Spleen (tissue), 11 donors: ENCODE results near the gene PPP2R5B. TPM values are rescaled to one million over a fixed set of nuclear protein-coding genes. Genes with fewer than 3 reads are reported as not detected.
A peak's percentile ranks its signal among the peaks of the same experiment; 100 is the strongest.

Experiments
- DNase-seq: peaks from one replicate; pipeline ENCODE4 v3.0.0-alpha.2; 2020
- H3K27ac ChIP-seq, 8 donors: fragments of 200-600 bp; sonication (generic) in 7 of 8; 1 replicate in 4 of 8; 2 replicates in 4 of 8; pipeline versions ENCODE4 v1.5.0 to v1.8.0; 2016 to 2021; ENCODE audit warnings: inconsistent platforms in 4 of 8, mild to moderate bottlenecking in 4 of 8, moderate library complexity in 1 of 8
- H3K27me3 ChIP-seq, 7 donors: fragments of 200-600 bp; sonication (generic) in 6 of 7; replicated peaks in 1 of 7; 1 replicate in 4 of 7; 2 replicates in 3 of 7; pipeline versions ENCODE4 v1.5.0 to v1.8.0; 2016 to 2021; ENCODE audit warnings: inconsistent platforms in 3 of 7, mild to moderate bottlenecking in 1 of 7
- H3K36me3 ChIP-seq, 6 donors: fragments of 200-600 bp; sonication (generic) in 5 of 6; 1 replicate in 4 of 6; 2 replicates in 2 of 6; pipeline versions ENCODE4 v1.5.0 to v1.8.0; 2016 to 2021; ENCODE audit warnings: inconsistent platforms in 2 of 6
- H3K4me1 ChIP-seq, 6 donors: fragments of 200-600 bp; sonication (generic) in 5 of 6; 1 replicate in 3 of 6; 2 replicates in 3 of 6; pipeline versions ENCODE4 v1.5.0 to v1.8.0; 2016 to 2021; ENCODE audit warnings: inconsistent platforms in 3 of 6
- H3K4me3 ChIP-seq, 8 donors: fragments of 200-600 bp; sonication (generic) in 7 of 8; 1 replicate in 4 of 8; 2 replicates in 4 of 8; pipeline versions ENCODE4 v1.5.0 to v1.8.0; 2016 to 2021; ENCODE audit warnings: inconsistent platforms in 4 of 8, mild to moderate bottlenecking in 4 of 8, moderate library complexity in 2 of 8
- H3K9me3 ChIP-seq, 8 donors: fragments of 200-600 bp; sonication (generic) in 7 of 8; 1 replicate in 4 of 8; 2 replicates in 4 of 8; pipeline versions ENCODE4 v1.5.0 to v1.8.0; 2016 to 2021; ENCODE audit warnings: inconsistent platforms in 4 of 8
- CTCF ChIP-seq, 11 experiments: fragments of 200-600 bp in 7 of 11; fragments of 450-650 bp in 4 of 11; sonication (generic) in 4 of 11; IDR thresholded peaks in 8 of 11; conservative IDR thresholded peaks in 3 of 11; 1 replicate in 7 of 11; 2 replicates in 4 of 11; pipeline versions ENCODE4 v1.4.0 to v1.8.0; 2016 to 2021; ENCODE audit warnings: antibody characterized with exemption in 11 of 11, inconsistent platforms in 4 of 11, mild to moderate bottlenecking in 1 of 11
- POLR2A ChIP-seq, 3 donors: fragments of 450-650 bp; IDR thresholded peaks; one replicate each; pipeline ENCODE4 v1.5.1; 2017; ENCODE audit warnings: antibody characterized with exemption in 3 of 3, mild to moderate bottlenecking in 1 of 3
- POLR2AphosphoS5 ChIP-seq, 3 donors: sonication (generic); formaldehyde crosslinking; IDR thresholded peaks; one replicate each; pipeline ENCODE4 v1.5.1; 2017; ENCODE audit warnings: antibody characterized with exemption in 3 of 3
- WGBS, 5 donors: extraction: QIAGEN DNeasy Blood & Tissue Kit in 3 of 5; methylation state at CpG; one replicate each; pipeline versions ENCODE4 v1.1.5 to v1.1.7; 2013 to 2018; 5-methylcytosine and 5-hydroxymethylcytosine counted together
- intact Hi-C: fragments of 100-400 bp; cut with DNase I; formaldehyde crosslinking; loops from one replicate; pipeline ENCODE4 v1.15.0; 2023; ENCODE audit warnings: low total_unique reads
- polyA plus RNA-seq, 3 donors: library from polyadenylated mRNA; stranded (reverse); fragments of 200-250 nt; gene quantifications; one replicate each; pipeline ENCODE4 v1.2.1, GENCODE V29; 2013
- total RNA-seq, 7 donors: library from RNA; depleted of rRNA in 3 of 7; stranded (reverse); fragments of >200 nt in 3 of 7; fragmentation: NEBNext Ultra II Directional in 4 of 7; extraction: Animal tissue kit (Norgen Biotek cat#: 25700) in 4 of 7; gene quantifications; one replicate each; pipeline versions ENCODE4 v1.1.0 to v1.2.1, GENCODE V29; 2016 to 2021
- donor health status: healthy with polysubstance abuse.
- donor health status: DM: no; HTN: no; CAD: no; lungs with moderate emphysema.
- donor health status: DM: no; HTN: no; CAD: no.
- donor health status: Bipolar disorder and iron deficiency.
- donor health status: healthy.
- donor health status: DM: no; HTN: no; CAD: no.
- donor health status: DM: yes; HTN: yes; CAD: no.

Gene PPP2R5B
- total and polyA plus RNA-seq, 10 donors = 10.8 to 45.1 (median 27.9) TPM

- Histone ChIP-seq H3K4me1 (peaks cover 15 to 48% (median 31%) of the 10 kb centered on the region in 6 donors), H3K9me3 (no peaks in the 10 kb centered on the region), H3K27ac (peak overlapping the region; percentile 64 to 95 (median 86)), H3K4me3 (peak overlapping the region; percentile 59 to 94 (median 80)), H3K27me3 (no peaks in the 10 kb centered on the region), H3K36me3 (peaks cover 5 to 37% (median 31%) of the 10 kb centered on the region in 6 donors)
- TF ChIP-seq POLR2A (IDR thresholded peaks at IDR 0.05) (no peak), CTCF (IDR thresholded peaks at IDR 0.05 in 8 of 11, conservative IDR thresholded peaks at IDR 0.05 in 3 of 11) (no peak), POLR2AphosphoS5 (IDR thresholded peaks at IDR 0.05) (peak; percentile 8 to 70 (median 39))
- peak; percentile 89 for DNase-seq
- 11 to 15% (median 12%) methylated on average over 15 to 23 of the region's 23 CpGs for WGBS, 5 donors
- intact Hi-C loops = no loop called here
Measured at GRCh38 chr11:64916040-64916774, 8.3 kb upstream of the PPP2R5B start.

- Histone ChIP-seq H3K4me1 (peaks cover 15 to 48% (median 31%) of the 10 kb centered on the region in 6 donors), H3K9me3 (no peaks in the 10 kb centered on the region), H3K4me3 (peak within 1 kb of the TSS; percentile 59 to 94 (median 80)), H3K27me3 (no peaks in the 10 kb centered on the region), H3K27ac (peak within 1 kb of the TSS; percentile 64 to 95 (median 86)), H3K36me3 (peaks cover 0 to 28% (median 23%) of the 10 kb centered on the region in 6 donors)
- intact Hi-C loops = no loop called here
- peak; percentile 99 for DNase-seq
- peak in 3 of 11 experiments; percentile 19 to 41 (median 26) for TF ChIP-seq CTCF (IDR thresholded peaks at IDR 0.05 in 8 of 11, conservative IDR thresholded peaks at IDR 0.05 in 3 of 11)
- peak in 2 of 3 donors; percentile 42 to 91 for TF ChIP-seq POLR2A (IDR thresholded peaks at IDR 0.05)
- TF ChIP-seq POLR2AphosphoS5 (IDR thresholded peaks at IDR 0.05) = peak; percentile 94 to 97 (median 96)
- WGBS, 5 donors = 0 to 2% (median 0%) methylated on average over 28 to 57 of the region's 57 CpGs
Measured at GRCh38 chr11:64916775-64917662, 7.5 kb upstream of the PPP2R5B start, which contains the start of gene ATG2A. ATG2A (minus strand) TSS chr11:64917209; CDS start chr11:64917135, 74 bp downstream.

GRCh38 chr11:64917663-64917995 is 6.9 kb upstream of the PPP2R5B start:
- Histone ChIP-seq H3K4me1 (peaks cover 15 to 48% (median 31%) of the 10 kb centered on the region in 6 donors), H3K9me3 (no peaks in the 10 kb centered on the region), H3K36me3 (peaks cover 0 to 22% (median 17%) of the 10 kb centered on the region in 6 donors), H3K27ac (peak overlapping the region; percentile 64 to 95 (median 84)), H3K27me3 (no peaks in the 10 kb centered on the region), H3K4me3 (peak overlapping the region; percentile 33 to 94 (median 80))
- TF ChIP-seq POLR2A (IDR thresholded peaks at IDR 0.05) (no peak), CTCF (IDR thresholded peaks at IDR 0.05 in 8 of 11, conservative IDR thresholded peaks at IDR 0.05 in 3 of 11) (no peak), POLR2AphosphoS5 (IDR thresholded peaks at IDR 0.05) (no peak)
- WGBS, 5 donors = 14 to 26% (median 21%) methylated on average over 6 of the region's 6 CpGs
- intact Hi-C loops = no loop called here
- no peak for DNase-seq
